ENCODE results near the gene SNED1. TPM values are rescaled to one million over a fixed set of nuclear protein-coding genes. Genes with fewer than 3 reads are reported as not detected.

Gene SNED1
- total RNA-seq, 1 donor from 2014 or later: 2.3 TPM

DNA sequence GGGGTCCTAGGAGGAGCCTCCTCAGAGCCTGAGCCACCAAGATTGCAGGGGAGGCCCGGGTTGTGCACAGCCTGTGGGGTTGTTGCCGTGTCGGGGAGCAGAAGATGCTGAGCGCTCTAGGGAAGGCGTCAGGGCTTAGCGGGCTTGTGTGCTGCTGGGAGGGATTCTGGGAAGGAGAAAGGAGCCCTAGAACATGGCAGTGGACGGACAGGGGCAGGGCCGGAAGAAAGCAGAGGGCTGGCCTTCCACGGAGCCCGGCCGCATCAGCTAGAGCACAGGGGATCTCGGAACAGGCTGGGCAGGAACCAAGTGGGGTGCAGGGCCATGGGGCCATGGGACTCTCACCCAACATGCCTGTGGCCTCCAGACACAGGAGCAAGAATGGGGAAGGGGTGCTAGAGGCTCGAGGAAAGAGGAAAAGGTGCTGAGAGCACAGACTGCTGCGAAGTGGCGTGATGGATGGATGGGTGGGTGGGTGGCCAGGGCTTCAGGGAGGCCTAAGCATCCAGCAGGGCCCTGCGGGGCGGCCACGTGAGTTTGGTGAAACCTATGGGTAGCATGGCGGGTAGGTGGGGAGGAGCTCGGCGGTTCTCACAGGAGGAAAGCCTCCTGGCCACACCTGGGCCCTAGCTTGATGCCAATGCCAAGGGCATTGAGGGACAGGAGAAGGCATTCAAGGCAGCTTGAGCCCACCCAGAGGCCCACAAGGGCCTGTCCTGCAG lies 67.9 kb downstream of the SNED1 start:
- Mint-ChIP-seq H3K4me1 (ENCODE audit: unreplicated experiment) (no peaks in the 10 kb centered on the region), H3K27ac (ENCODE audit: unreplicated experiment) (no peak overlapping the region), H3K4me3 (ENCODE audit: unreplicated experiment) (no peak overlapping the region), H3K36me3 (ENCODE audit: low read depth, unreplicated experiment) (no peaks in the 10 kb centered on the region), H3K9me3 (ENCODE audit: unreplicated experiment) (no peaks in the 10 kb centered on the region), H3K27me3 (ENCODE audit: unreplicated experiment) (peaks cover 8% of the 10 kb centered on the region)
- TF ChIP-seq, protein P1, sequence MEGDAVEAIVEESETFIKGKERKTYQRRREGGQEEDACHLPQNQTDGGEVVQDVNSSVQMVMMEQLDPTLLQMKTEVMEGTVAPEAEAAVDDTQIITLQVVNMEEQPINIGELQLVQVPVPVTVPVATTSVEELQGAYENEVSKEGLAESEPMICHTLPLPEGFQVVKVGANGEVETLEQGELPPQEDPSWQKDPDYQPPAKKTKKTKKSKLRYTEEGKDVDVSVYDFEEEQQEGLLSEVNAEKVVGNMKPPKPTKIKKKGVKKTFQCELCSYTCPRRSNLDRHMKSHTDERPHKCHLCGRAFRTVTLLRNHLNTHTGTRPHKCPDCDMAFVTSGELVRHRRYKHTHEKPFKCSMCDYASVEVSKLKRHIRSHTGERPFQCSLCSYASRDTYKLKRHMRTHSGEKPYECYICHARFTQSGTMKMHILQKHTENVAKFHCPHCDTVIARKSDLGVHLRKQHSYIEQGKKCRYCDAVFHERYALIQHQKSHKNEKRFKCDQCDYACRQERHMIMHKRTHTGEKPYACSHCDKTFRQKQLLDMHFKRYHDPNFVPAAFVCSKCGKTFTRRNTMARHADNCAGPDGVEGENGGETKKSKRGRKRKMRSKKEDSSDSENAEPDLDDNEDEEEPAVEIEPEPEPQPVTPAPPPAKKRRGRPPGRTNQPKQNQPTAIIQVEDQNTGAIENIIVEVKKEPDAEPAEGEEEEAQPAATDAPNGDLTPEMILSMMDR (IDR thresholded peaks at IDR 0.05; ENCODE audit: unreplicated experiment): no peak
- no peak for DNase-seq (ENCODE audit: low spot score)

DNA sequence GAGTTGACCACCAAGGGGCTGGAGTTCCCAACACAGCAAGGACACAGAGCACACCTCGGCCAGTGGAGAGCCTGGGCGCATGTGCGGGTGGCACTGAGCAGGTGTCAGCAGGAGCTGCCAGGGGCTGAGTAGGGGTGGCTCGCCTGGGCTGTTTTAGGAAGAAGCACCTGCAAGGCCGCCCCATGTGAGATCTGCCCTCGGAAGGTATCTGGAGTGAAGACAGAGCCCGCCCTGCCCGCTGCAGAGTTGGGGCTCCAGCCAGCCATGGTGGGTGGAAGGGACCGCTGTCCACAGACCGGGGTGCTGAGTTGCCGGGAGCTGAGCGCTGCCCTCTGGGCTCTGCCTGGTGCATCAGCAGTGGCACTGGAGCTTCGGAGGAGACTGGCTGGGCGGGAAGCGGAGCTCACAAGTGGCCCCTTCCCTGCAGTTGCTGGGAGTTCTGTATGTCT lies 68.5 kb downstream of the SNED1 start:
- peaks cover 8% of the 10 kb centered on the region for H3K27me3 Mint-ChIP-seq (ENCODE audit: unreplicated experiment)
- TF ChIP-seq, protein P1 (IDR thresholded peaks at IDR 0.05; ENCODE audit: unreplicated experiment): no peak
- no peaks in the 10 kb centered on the region for H3K9me3 Mint-ChIP-seq (ENCODE audit: unreplicated experiment)
- no peaks in the 10 kb centered on the region for H3K4me1 Mint-ChIP-seq (ENCODE audit: unreplicated experiment)
- H3K4me3 Mint-ChIP-seq (ENCODE audit: unreplicated experiment): no peak overlapping the region
- no peak overlapping the region for H3K27ac Mint-ChIP-seq (ENCODE audit: unreplicated experiment)
- peak; percentile 62 for DNase-seq (ENCODE audit: low spot score)
- no peaks in the 10 kb centered on the region for H3K36me3 Mint-ChIP-seq (ENCODE audit: low read depth, unreplicated experiment)

DNA sequence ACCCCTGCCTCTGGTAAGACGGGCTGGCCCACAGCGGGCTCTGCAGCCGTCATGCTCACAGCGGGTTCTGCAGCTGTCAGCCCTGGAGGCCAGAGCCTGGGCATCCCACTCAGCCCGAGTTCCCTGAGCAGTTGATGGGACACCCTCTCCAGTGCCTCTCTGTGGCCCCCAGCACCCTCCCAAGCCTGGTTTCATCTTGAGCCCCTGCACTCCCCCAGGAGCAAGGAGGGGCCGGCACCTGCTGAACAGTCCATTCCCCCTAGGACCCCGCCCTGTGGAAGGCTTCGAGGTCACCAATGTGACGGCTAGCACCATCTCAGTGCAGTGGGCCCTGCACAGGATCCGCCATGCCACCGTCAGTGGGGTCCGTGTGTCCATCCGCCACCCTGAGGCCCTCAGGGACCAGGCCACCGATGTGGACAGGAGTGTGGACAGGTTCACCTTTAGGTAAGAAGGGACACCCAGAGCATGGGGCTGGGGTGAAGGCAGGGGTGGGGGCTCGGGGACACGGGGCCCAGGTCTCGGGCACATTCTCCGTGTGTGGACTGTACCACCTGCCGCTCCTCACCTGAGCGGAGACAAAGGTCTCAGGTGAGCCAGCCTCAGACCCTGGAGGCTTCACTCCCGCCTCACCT lies 69.2 kb downstream of the SNED1 start:
- H3K36me3 Mint-ChIP-seq (ENCODE audit: low read depth, unreplicated experiment): no peaks in the 10 kb centered on the region
- TF ChIP-seq, protein P1 (IDR thresholded peaks at IDR 0.05; ENCODE audit: unreplicated experiment): no peak
- no peak for DNase-seq (ENCODE audit: low spot score)
- H3K27me3 Mint-ChIP-seq (ENCODE audit: unreplicated experiment): peaks cover 8% of the 10 kb centered on the region
- no peak overlapping the region for H3K4me3 Mint-ChIP-seq (ENCODE audit: unreplicated experiment)
- H3K4me1 Mint-ChIP-seq (ENCODE audit: unreplicated experiment): no peaks in the 10 kb centered on the region
- H3K9me3 Mint-ChIP-seq (ENCODE audit: unreplicated experiment): no peaks in the 10 kb centered on the region
- H3K27ac Mint-ChIP-seq (ENCODE audit: unreplicated experiment): no peak overlapping the region

DNA sequence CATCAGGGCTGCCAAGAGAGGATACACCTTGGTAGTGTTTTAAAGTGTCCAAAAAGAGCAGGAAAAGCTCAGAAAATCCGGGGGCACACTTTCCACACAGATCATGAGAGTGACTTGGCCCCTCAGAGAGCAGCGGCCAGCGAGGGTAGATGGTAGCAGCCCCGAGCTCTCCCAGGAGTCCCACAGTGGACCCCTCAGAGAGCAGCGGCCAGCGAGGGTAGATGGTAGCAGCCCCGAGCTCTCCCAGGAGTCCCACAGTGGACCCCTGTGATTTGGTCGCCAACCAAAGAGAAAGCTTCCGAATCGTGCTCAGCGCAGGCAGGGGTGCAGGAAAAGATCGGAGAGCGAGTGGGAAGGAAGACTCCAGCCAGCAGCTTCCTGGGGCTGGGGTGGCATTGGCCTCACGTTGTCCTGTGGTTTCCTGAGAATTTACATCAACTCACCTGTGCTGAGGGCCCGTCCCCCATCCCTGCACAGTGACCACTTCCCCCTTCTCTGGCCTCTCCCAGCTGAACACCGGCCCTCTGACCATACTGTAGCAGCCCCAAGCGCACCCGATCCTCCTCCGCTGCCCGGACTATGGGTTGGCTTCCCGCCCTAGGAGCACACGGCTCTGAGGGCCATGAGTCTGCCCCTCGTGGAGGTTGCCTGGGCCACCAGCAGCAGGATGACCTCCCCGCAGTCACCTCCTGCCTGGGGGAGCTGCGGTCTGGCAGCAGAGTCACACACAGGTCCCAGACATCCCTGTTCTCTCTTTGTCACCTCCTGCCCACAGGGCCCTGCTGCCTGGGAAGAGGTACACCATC lies 69.9 kb downstream of the SNED1 start:
- TF ChIP-seq, protein P1 (IDR thresholded peaks at IDR 0.05; ENCODE audit: unreplicated experiment): no peak
- no peak overlapping the region for H3K27ac Mint-ChIP-seq (ENCODE audit: unreplicated experiment)
- no peaks in the 10 kb centered on the region for H3K4me1 Mint-ChIP-seq (ENCODE audit: unreplicated experiment)
- DNase-seq (ENCODE audit: low spot score): no peak
- no peaks in the 10 kb centered on the region for H3K9me3 Mint-ChIP-seq (ENCODE audit: unreplicated experiment)
- H3K36me3 Mint-ChIP-seq (ENCODE audit: low read depth, unreplicated experiment): no peaks in the 10 kb centered on the region
- peaks cover 10% of the 10 kb centered on the region for H3K27me3 Mint-ChIP-seq (ENCODE audit: unreplicated experiment)
- no peak overlapping the region for H3K4me3 Mint-ChIP-seq (ENCODE audit: unreplicated experiment)
